ENCODE measurements around the gene MS4A5.

- TF ChIP-seq, protein P1, sequence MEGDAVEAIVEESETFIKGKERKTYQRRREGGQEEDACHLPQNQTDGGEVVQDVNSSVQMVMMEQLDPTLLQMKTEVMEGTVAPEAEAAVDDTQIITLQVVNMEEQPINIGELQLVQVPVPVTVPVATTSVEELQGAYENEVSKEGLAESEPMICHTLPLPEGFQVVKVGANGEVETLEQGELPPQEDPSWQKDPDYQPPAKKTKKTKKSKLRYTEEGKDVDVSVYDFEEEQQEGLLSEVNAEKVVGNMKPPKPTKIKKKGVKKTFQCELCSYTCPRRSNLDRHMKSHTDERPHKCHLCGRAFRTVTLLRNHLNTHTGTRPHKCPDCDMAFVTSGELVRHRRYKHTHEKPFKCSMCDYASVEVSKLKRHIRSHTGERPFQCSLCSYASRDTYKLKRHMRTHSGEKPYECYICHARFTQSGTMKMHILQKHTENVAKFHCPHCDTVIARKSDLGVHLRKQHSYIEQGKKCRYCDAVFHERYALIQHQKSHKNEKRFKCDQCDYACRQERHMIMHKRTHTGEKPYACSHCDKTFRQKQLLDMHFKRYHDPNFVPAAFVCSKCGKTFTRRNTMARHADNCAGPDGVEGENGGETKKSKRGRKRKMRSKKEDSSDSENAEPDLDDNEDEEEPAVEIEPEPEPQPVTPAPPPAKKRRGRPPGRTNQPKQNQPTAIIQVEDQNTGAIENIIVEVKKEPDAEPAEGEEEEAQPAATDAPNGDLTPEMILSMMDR (conservative IDR thresholded peaks at IDR 0.05; ENCODE audit: low read depth, low read length) = no peak
- TF ChIP-seq EZH2phosphoT487 (IDR thresholded peaks at IDR 0.05; ENCODE audit: borderline replicate concordance, low read length) (no peak), EZH2 (IDR thresholded peaks at IDR 0.05; ENCODE audit: low read length, unreplicated experiment) (no peak)
Observed at GRCh38 chr11:60492488-60493009, 63.2 kb downstream of the MS4A5 start, which contains the start of gene MS4A12.

Data from PC-3 (cell line).